GM12878 (cell line): ENCODE measurements around the gene SULT1A1.

Source experiments
- CEBPZ ChIP-seq: fragments of 150-350 bp; IDR thresholded peaks from 2 replicates; pipeline ENCODE4 v1.6.1; 2016; ENCODE audit warnings: low read depth, low read length
- EZH2 ChIP-seq: IDR thresholded peaks from 2 replicates; pipeline ENCODE4 v1.6.1; 2012; ENCODE audit warnings: low read depth, mild to moderate bottlenecking, control low read depth, inconsistent platforms, low read length, borderline replicate concordance; ENCODE audit not compliant: control insufficient read depth
- HCFC1 ChIP-seq: fragments of 150-350 bp; IDR thresholded peaks from 2 replicates; pipeline ENCODE4 v1.6.1; 2014; ENCODE audit warnings: low read length
- HDGF ChIP-seq: fragments of 450-650 bp; IDR thresholded peaks from 2 replicates; pipeline ENCODE4 v1.6.1; 2016; ENCODE audit warnings: antibody characterized with exemption
- MEF2A ChIP-seq: IDR thresholded peaks from 2 replicates; pipeline ENCODE4 v1.6.1; 2011; ENCODE audit warnings: low read depth, mild to moderate bottlenecking, low read length, moderate library complexity; ENCODE audit not compliant: insufficient read depth
- MTA3 ChIP-seq: IDR thresholded peaks from 2 replicates; pipeline ENCODE4 v1.6.1; 2012; ENCODE audit warnings: low read length, inconsistent platforms, borderline replicate concordance
- NFXL1 ChIP-seq: fragments of 450-650 bp; IDR thresholded peaks from 2 replicates; pipeline ENCODE4 v1.6.1; 2017; ENCODE audit warnings: antibody characterized with exemption, mild to moderate bottlenecking, borderline replicate concordance
- TF ChIP-seq, protein P1 (sequence below), 3 experiments: IDR thresholded peaks in 2 of 3; conservative IDR thresholded peaks in 1 of 3; 2 replicates each; pipeline ENCODE4 v1.5.1; 2011; ENCODE audit warnings: low read depth in 3 of 3, low read length in 3 of 3, mild to moderate bottlenecking in 3 of 3, control low read depth in 2 of 3, moderate library complexity in 2 of 3, inconsistent platforms in 1 of 3, mixed read lengths in 1 of 3; ENCODE audit not compliant: control insufficient read depth in 2 of 3, insufficient read depth in 1 of 3; ENCODE audit errors: extremely low read depth in 1 of 3

DNA sequence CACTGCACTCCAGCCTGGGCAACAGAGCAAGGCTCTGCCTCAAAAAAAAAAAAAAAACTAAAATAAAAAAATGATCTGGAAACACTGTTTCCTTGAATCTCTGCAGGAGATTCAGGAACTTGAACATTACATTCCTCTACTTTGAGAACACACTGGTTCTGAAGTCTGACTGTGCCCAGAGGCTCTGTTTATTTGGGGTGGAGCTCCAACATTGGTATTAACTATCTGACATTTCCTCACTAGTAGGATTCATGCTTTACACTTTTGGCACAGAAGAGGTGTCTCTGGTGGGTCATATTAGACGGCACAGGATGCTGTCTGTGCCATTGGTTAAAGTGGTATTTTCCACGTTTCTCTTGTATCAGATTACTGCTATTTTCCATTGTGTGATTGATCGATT, 23.4 kb downstream of the SULT1A1 start:
- no peak for TF ChIP-seq EZH2
- no peak for TF ChIP-seq NFXL1
- TF ChIP-seq, protein P1, sequence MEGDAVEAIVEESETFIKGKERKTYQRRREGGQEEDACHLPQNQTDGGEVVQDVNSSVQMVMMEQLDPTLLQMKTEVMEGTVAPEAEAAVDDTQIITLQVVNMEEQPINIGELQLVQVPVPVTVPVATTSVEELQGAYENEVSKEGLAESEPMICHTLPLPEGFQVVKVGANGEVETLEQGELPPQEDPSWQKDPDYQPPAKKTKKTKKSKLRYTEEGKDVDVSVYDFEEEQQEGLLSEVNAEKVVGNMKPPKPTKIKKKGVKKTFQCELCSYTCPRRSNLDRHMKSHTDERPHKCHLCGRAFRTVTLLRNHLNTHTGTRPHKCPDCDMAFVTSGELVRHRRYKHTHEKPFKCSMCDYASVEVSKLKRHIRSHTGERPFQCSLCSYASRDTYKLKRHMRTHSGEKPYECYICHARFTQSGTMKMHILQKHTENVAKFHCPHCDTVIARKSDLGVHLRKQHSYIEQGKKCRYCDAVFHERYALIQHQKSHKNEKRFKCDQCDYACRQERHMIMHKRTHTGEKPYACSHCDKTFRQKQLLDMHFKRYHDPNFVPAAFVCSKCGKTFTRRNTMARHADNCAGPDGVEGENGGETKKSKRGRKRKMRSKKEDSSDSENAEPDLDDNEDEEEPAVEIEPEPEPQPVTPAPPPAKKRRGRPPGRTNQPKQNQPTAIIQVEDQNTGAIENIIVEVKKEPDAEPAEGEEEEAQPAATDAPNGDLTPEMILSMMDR (IDR thresholded peaks at IDR 0.05 in 2 of 3, conservative IDR thresholded peaks at IDR 0.05 in 1 of 3; ENCODE audit: control insufficient read depth in 2 of 3, extremely low read depth in 1 of 3, insufficient read depth in 1 of 3, low read depth in 3 of 3, low read length in 3 of 3) = no peak
- TF ChIP-seq HDGF = no peak
- no peak for TF ChIP-seq MTA3
- no peak for TF ChIP-seq HCFC1
- TF ChIP-seq MEF2A = no peak
- TF ChIP-seq CEBPZ = no peak
